AG04449 (cell line): ENCODE measurements around the gene ANKHD1.

ENCODE experiments used
- CTCF ChIA-PET: fragments of 350-600 bp; formaldehyde crosslinking; extraction: SDS; loops from one replicate; lab custom pipeline; 2021; ENCODE audit warnings: antibody characterized with exemption; lab: Yijun Ruan, JAX
- POLR2A ChIA-PET: fragments of 400-600, 350-600 bp; formaldehyde crosslinking; extraction: SDS; loops from one replicate; lab custom pipeline; 2020; ENCODE audit warnings: antibody characterized with exemption, inconsistent platforms; lab: Yijun Ruan, JAX
- DNase-seq: peaks from one replicate; pipeline ENCODE4 v3.0.0-alpha.2; 2010; ENCODE audit warnings: low read depth, low spot score
- H3K4me3 ChIP-seq: 2 replicates; pipeline ENCODE4 v1.5.1; 2011; ENCODE audit warnings: low read depth, mild to moderate bottlenecking, control low read depth, low read length
- CTCF ChIP-seq: IDR thresholded peaks from one replicate; pipeline ENCODE4 v1.5.1; 2011; ENCODE audit warnings: mild to moderate bottlenecking, moderate library complexity, low read length, control low read depth, inconsistent platforms; ENCODE audit not compliant: insufficient read depth; ENCODE audit errors: missing control alignments

ANKHD1 gene

GRCh38 chr5:140403613-140404012 lies 2.0 kb downstream of the ANKHD1 start:
- TF ChIP-seq CTCF: no peak
- POLR2A ChIA-PET: no interaction called here
- no peak for DNase-seq
- CTCF ChIA-PET: no interaction called here
- H3K4me3 ChIP-seq: peak overlapping the region; percentile 4; the same call in 1 of the 2 replicates

- no peak for DNase-seq
- H3K4me3 ChIP-seq: no peak overlapping the region
- ChIA-PET POLR2A (no interaction called here), CTCF (no interaction called here)
- TF ChIP-seq CTCF: no peak
Observed at GRCh38 chr5:140408750-140409241, 7.2 kb downstream of the ANKHD1 start.

GRCh38 chr5:140413230-140413629 lies 11.6 kb downstream of the ANKHD1 start:
- TF ChIP-seq CTCF: no peak
- no peak overlapping the region for H3K4me3 ChIP-seq
- no peak for DNase-seq
- ChIA-PET CTCF (no interaction called here), POLR2A (no interaction called here)

- CTCF ChIA-PET: interaction anchor here (0.6 kb wide), 1 partner anchor 1240 kb away, joined by 3 read pairs; no protein-coding TSS in a partner anchor
- H3K4me3 ChIP-seq: no peak overlapping the region
- POLR2A ChIA-PET: no interaction called here
- TF ChIP-seq CTCF: no peak
- no peak for DNase-seq
Observed at GRCh38 chr5:140417235-140417634, 15.6 kb downstream of the ANKHD1 start.

- CTCF ChIA-PET: no interaction called here
- no peak for DNase-seq
- TF ChIP-seq CTCF: no peak
- no peak overlapping the region for H3K4me3 ChIP-seq
- POLR2A ChIA-PET: no interaction called here
Observed at GRCh38 chr5:140418862-140419520, 17.4 kb downstream of the ANKHD1 start.

GRCh38 chr5:140420226-140420570 lies 18.6 kb downstream of the ANKHD1 start:
- no peak overlapping the region for H3K4me3 ChIP-seq
- ChIA-PET POLR2A (no interaction called here), CTCF (interaction anchor here (0.7 to 1.3 kb wide), 2 partner anchors 47 to 218 kb away, joined by 3 to 4 read pairs; partner anchors contain the start of gene TMCO6)
- TF ChIP-seq CTCF: no peak
- DNase-seq: no peak
